Measurements from ENCODE around the gene RCOR1.
"Not testable (repeated sequence)": the region's sequence is repeated elsewhere in the genome, so short reads cannot be mapped to it uniquely, and the experiment has no call there.

Gene RCOR1

GRCh38 chr14:102571043-102571442 is 21.4 kb upstream of the RCOR1 start:
- DNase-seq (ENCODE audit: low read depth in 2 of 2), result no peak

- DNase-seq (ENCODE audit: low read depth in 2 of 2), result no peak
Measured at GRCh38 chr14:102571478-102572042, 20.9 kb upstream of the RCOR1 start.

DNA sequence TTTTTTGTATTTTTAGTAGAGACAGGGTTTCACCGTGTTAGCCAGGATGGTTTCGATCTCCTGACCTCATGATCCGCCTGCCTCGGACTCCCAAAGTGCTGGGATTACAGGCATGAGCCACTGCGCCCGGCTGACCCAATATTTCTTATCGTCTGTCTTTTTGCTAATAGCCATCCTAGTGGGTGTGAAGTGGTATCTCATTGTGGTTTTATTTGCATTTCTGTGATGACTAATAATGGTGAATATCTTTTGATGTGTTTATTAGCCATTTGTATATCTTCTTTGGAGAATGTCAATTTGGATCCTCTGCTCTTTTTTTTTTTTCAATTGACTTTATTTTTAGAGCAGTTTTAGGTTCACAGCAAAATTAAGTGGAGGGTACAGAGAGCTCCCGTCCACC is 19.3 kb upstream of the RCOR1 start:
- DNase-seq (ENCODE audit: low read depth in 2 of 2), result not testable (repeated sequence)

GRCh38 chr14:102573591-102574046 is 18.8 kb upstream of the RCOR1 start:
- DNase-seq (ENCODE audit: low read depth in 2 of 2), result no peak

DNA sequence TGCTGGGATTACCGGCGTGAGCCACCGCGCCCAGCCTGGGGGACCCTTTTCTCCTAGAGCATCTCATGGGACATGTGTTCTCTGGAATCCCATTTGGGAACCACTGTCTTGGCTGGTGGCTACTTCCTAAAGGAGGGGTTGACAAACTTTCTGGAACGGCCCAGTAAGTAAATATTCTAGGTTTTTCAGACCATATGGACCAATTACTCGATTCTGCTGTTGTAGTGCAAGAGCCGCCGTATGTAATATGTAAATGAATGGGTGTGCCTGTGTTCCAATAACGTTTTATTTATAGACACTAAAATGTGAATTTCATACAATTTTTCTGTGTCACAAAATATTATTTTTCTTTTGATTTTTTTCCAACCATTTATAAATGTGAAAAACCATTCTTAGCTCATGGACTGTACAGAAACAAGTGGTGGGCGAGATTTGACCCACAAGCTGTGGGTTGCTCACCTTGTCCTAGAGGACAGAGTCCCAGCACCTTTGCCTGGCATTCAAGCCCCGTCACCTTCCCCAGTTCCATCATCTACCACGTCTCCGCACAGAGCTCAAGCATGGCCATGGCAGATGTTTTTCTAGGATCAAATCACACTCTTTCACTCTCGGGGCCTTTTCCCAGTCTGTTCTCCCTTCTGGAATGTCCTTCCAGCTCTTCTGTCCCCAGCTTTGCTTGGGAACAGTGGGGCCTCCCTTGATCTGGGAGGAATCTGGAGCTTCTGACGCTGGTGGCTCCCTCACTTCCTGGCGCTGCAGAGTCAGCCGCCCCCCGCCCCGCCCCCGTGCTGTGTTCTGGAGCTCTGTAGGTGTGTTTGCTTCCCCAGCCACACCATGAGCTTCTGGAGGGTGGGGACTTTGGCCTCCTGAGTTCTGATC is 17.9 kb upstream of the RCOR1 start:
- DNase-seq (ENCODE audit: low read depth in 2 of 2), result no peak

- DNase-seq (ENCODE audit: low read depth in 2 of 2), result no peak
Measured at GRCh38 chr14:102575160-102575845, 17.1 kb upstream of the RCOR1 start.

- DNase-seq (ENCODE audit: low read depth in 2 of 2), result not testable (repeated sequence)
Measured at GRCh38 chr14:102575846-102576428, 16.5 kb upstream of the RCOR1 start.

- no peak for DNase-seq (ENCODE audit: low read depth in 2 of 2)
Measured at GRCh38 chr14:102578821-102579220, 13.6 kb upstream of the RCOR1 start.

DNA sequence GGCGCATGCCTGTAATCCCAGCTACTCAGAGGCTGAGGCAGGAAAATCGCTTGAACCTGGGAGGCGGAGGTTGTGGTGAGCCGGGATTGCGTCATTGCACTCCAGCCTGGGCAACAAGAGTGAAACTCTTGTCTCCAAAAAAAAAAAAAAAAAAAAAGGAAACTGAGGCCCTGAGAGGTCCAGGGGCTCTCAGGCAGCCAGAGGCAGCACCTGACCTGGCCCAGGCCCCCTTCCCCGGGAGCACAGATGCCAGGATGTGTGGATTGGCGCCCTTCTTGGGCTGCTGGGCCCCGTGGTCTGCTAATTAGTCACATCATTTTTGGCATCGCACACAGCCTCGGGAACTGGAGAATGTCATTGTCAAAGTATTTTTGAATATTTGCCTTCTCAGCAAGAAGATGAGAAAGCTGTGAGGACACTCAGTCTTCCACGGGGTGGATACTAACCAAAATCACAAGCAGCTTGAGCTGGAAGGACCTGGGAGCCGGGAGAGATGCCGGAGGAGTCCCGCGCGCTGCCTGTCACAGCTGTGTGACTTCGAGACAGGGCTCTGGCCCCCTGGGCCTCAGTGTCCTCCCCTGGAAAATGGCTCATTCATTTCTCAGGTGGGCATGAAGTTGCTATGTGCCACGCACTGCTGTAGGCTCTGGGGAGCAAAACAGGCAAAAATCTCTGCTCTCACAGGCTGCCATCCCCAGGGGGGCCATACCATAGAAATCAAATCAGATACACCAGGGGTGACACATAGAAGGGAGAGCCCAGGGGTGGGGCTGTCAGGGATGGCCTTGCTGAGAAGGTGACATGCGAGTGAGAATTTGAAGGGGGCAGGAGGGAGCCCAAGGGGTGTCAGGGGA is 12.5 kb upstream of the RCOR1 start:
- DNase-seq (ENCODE audit: low read depth in 2 of 2), result no peak

GRCh38 chr14:102580550-102581110 is 11.8 kb upstream of the RCOR1 start:
- no peak for DNase-seq (ENCODE audit: low read depth in 2 of 2)

- DNase-seq (ENCODE audit: low read depth in 2 of 2), result no peak
Measured at GRCh38 chr14:102581193-102581592, 11.3 kb upstream of the RCOR1 start.

DNA sequence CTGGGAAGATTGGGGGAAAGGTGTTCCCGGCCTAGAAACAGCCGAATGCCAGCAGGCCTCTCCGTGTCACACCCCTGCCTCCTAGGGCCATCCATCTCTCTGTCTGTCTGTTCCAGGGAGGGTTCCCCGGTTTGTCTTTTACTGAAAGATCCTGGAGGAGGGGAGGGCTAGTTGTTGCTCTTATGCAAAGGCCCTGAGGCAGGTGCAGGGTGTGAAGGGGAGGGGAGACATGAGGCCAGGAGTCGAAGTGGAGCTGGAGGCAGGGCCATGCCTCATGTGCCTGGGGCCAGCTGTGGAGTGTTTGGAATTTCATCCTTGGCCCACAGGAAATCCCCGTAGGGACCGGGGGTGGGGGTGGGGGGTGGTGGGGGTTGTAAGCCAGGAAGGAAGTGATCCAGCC is 8.7 kb upstream of the RCOR1 start:
- no peak for DNase-seq (ENCODE audit: low read depth in 2 of 2)

DNA sequence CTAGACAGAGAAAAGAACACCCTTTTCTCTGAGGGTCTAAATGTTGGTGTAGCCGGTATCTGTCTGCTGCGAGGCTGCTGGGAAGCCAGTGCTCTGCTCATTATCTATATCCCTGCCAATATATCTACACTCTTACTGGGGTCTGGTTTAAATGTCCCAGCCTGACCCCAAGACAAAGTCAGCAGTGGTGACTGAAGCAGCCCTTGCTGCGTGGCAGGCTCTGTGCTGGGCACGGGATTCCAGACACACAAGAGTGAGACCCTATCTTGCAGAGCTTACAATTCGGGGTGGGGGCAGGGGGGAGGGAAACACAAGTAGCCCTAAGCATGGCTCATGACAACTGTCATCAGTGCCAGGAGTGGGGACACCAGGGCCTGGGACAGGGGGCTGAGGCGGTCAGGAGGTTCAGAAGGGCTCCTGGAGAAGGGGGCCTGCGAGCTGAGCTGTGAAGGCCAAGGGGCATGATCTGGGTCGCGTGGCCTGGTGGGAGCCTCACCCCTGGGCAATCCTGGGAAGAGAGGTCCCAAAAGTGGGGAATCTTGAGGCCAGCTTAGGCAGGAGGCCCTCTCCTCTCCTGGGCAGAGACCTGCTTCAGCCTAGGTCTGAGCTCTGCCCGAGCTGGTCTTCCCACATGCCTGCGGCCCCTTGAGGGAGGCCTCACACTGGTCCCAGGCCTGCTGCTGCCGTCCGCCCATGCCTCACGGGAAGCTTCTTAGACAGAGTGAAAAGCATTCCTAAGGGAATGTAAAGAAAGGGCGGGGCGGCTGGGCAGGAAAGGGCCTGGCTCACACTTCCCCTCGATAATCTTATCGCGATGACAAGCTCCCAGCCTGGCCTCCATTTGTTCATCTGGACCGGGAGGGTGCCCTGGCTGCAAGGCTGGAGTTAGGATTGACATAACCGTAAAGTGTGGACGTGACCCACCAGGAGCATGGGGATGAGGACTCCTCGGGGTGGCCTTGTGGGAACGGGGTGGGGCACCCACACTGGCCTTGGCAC is 7.3 kb upstream of the RCOR1 start:
- no peak for DNase-seq (ENCODE audit: low read depth in 2 of 2)

GRCh38 chr14:102586420-102587104 is 5.9 kb upstream of the RCOR1 start:
- no peak for DNase-seq (ENCODE audit: low read depth in 2 of 2)

GRCh38 chr14:102588821-102589220 is 3.6 kb upstream of the RCOR1 start:
- no peak for DNase-seq (ENCODE audit: low read depth in 2 of 2)

GRCh38 chr14:102589761-102590290 is 2.6 kb upstream of the RCOR1 start:
- no peak for DNase-seq (ENCODE audit: low read depth in 2 of 2)

- DNase-seq (ENCODE audit: low read depth in 2 of 2), result no peak
Measured at GRCh38 chr14:102590667-102591099, 1.8 kb upstream of the RCOR1 start.

- DNase-seq (ENCODE audit: low read depth in 2 of 2), result peak in 1 of 2 donors; percentile 21
Measured at GRCh38 chr14:102591372-102591943, 991 bp upstream of the RCOR1 start.

- DNase-seq (ENCODE audit: low read depth in 2 of 2), result no peak
Measured at GRCh38 chr14:102592763-102593060, 263 bp downstream of the RCOR1 start.
